IPS-NIHi7 (cell line): ENCODE results near the gene AGBL2.
"Not testable (repeated sequence)": the region's sequence is repeated elsewhere in the genome, so short reads cannot be mapped to it uniquely, and the experiment has no call there.

ENCODE experiments used
- DNase-seq: peaks from one replicate; pipeline ENCODE4 v3.0.0; 2012; ENCODE audit warnings: mixed read lengths; ENCODE audit errors: extremely low spot score

Gene AGBL2, protein sequence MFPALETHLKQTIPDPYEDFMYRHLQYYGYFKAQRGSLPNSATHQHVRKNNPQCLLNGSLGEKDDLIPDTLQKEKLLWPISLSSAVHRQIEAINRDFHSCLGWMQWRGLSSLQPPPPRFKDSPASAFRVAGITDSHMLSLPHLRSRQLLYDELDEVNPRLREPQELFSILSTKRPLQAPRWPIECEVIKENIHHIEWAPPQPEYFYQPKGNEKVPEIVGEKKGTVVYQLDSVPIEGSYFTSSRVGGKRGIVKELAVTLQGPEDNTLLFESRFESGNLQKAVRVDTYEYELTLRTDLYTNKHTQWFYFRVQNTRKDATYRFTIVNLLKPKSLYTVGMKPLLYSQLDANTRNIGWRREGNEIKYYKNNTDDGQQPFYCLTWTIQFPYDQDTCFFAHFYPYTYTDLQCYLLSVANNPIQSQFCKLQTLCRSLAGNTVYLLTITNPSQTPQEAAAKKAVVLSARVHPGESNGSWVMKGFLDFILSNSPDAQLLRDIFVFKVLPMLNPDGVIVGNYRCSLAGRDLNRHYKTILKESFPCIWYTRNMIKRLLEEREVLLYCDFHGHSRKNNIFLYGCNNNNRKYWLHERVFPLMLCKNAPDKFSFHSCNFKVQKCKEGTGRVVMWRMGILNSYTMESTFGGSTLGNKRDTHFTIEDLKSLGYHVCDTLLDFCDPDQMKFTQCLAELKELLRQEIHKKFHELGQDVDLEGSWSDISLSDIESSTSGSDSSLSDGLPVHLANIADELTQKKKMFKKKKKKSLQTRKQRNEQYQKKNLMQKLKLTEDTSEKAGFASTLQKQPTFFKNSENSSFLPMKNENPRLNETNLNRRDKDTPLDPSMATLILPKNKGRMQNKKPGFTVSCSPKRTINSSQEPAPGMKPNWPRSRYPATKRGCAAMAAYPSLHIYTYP

DNA sequence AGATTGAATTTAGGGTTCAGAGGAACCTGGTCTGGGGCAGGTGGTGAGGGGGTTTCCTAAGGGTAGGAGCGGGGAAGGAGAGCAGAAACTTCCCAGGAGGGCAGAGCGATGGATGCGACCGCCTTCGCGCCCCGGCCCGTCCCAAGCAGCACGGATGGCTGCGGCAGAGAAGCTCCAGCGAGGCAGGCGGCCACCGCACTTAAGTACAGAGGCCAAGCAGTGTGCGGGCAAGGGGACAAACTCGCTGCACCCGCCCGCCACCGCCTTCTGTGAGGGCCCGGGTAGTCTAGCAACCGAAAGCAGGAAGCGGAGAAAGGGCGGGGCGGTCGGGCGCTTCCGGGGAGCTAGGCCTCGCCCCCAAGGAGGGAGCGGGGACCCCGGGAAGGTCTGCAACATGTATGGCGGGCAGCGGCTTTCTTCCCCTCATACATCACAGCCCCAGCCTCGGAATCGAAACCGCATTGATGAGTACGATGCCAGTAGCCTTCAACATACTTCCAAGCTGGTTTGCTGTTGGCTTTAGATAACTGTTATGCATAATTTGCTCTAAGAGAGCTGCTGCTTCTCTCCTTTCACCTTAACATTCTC is at the start of gene AGBL2:
Gene AGBL2, minus strand, starts transcription at position 288 of the 588 bp plus-strand sequence. CDS start 719 bp downstream, outside the sequence.
- peak; percentile 88 for DNase-seq

- DNase-seq = not testable (repeated sequence)
Measured at GRCh38 chr11:47759291-47759690, 44.1 kb upstream of the AGBL2 start.

- DNase-seq = no peak
Measured at GRCh38 chr11:47756208-47756607, 41.0 kb upstream of the AGBL2 start.

DNA sequence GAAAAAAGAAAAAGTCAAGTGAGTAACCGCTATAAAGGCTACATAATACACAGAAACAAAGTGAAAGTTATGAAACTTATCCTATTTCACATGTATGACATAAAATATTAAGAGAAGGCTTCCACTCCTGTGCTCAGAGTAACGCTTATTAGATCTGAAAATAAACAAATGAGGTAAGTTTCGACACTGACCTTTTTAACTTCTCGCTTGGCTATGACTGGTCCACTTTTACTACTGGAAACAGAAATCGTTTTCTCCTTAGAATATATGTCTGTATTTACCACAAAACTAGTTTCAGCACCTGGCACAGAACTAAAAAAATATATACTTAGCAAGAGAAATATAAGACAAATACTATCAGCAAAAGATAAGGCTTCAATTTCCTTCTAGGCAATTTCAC is 35.6 kb upstream of the AGBL2 start:
- no peak for DNase-seq

- not testable (repeated sequence) for DNase-seq
Measured at GRCh38 chr11:47742494-47742893, 27.3 kb upstream of the AGBL2 start.

DNA sequence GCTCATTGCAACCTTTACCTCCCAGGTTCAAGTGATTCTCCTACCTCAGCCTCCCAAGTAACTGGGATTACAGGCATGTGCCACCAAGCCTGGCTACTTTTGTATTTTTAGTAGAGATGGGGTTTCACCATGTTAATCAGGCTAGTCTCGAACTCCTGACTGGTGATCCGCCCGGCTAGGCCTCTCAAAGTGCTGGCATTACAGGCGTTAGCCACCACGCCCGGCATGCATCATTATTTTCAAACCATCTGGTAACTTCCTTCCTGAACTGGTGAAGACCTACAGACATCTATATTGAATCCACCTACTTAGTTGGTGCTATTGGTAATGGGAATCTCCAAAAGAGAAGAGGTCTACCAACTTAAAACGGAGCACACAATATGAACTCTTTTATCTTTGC is 22.6 kb upstream of the AGBL2 start:
- DNase-seq = not testable (repeated sequence)

DNA sequence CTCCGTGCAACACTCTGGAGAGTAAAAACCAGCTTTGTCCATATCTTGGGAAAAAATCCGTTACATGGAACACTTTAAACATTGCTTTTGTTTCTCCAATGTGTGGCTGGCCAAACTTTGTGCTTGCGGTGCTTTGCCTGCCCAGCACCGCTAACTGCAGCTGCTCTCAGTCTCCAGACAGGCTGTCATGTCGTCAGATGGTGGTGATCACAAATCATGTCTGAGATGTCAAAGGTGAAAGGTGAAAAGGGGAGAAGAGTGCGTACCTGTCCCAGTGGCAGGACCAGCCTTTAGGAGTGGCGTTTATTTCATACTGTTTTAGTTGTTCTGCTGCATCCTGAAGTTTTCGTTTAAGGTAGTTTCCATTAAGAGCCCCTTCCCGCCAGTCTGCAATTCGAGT is 17.1 kb upstream of the AGBL2 start:
- no peak for DNase-seq

DNA sequence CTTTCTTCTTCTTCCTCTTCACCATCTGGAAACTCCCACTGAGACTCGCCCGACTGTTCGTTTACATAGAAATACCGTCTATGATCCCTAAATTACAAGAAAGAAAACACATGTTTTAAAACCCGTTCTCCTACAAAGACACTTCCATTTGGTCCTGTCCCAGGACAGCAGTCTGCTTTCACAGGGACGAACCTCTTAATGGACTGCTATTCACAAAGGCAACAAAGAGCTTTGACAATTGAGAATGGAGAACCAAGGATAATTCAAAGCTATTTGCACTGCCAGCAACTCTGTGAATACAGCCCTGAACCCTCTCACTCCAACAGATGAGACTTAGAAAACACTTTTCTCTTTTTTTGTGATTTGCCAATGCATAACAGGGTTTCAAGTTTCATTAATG is 16.3 kb upstream of the AGBL2 start:
- DNase-seq = no peak

DNA sequence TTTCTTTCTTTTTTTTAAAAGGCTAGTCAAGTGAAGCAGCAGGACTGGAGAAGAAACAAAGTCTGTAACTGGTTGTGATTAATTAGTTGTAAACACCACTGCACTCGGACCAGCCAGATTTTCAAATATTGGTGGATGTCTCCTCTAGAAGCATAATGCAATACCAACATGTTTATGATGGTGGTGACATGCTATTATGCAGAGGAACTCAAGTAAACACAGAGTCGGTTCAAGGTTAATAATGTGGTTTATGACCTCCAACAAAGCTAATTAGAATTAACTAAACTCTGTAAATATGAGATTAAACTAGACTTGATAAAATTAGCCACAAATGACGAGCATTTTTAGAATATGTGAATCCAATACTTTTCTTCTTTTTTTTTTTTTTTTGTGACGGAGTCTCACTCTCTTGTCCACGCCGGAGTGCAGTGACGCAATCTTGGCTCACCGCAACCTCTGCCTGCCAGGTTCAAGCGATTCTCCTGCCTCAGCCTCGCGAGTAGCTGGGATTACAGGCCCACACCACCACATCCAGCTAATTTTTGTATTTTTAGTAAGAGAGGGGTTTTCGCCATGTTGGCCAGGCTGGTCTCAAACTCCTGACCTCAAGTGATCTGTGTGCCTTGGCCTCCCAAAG is 11.8 kb upstream of the AGBL2 start:
- no peak for DNase-seq

DNA sequence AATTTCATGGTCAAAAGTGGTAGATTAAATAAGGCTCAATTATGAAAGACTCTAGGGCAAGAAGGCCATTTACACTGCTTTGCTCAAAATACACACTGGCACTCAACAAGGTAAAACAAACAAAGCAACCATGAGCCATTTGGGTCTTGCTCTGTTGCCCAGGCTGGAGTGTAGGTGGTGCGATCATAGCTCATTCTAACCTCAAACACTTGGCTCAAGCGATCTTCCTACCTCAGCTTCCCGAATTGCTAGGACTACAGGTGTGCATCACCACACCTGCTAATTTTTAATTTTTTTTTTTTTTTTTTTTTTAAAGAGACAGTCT is 10.9 kb upstream of the AGBL2 start:
- no peak for DNase-seq

- DNase-seq = no peak
Measured at GRCh38 chr11:47725442-47726117, 10.4 kb upstream of the AGBL2 start.

- no peak for DNase-seq
Measured at GRCh38 chr11:47724041-47724729, 9.0 kb upstream of the AGBL2 start.

DNA sequence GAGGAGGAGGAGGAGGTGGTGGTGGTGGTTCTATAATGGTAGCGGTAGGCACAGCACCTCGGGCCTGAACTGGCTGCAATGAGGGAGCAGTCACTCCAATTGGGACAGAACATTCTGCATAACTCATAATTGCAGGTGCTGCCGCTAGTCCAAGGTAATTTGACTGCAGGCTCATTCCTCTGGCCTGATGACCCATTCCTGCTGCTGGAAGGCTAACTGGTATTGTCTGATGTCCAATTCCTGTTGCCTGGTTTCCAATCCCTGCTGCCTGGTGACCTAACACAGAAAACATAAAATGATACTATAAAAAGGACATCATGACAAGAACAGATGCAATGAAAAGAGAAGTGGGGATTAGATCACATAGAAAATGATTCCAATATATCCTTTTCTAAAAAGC is 7.9 kb upstream of the AGBL2 start:
- no peak for DNase-seq

GRCh38 chr11:47720651-47721050 is 5.5 kb upstream of the AGBL2 start:
- no peak for DNase-seq

DNA sequence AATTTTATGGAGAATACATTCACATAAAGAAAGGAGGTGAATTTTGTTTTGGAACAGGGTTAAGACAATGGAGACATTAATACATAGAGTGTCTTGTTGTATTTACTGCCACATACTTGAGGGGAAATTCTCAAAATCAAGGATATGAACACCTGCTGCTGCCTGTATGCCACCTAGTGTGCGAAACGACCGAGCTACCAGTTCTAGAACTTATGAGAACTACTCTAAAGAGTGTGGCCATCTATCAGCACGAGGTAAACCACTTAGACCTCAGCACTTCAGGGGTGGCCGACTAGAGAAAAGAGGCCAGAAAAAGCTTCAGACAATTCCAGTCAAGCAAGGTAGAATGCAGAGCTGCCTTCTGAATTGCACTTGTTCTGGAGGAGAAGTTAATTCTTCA is 1.5 kb upstream of the AGBL2 start:
- DNase-seq = no peak

DNA sequence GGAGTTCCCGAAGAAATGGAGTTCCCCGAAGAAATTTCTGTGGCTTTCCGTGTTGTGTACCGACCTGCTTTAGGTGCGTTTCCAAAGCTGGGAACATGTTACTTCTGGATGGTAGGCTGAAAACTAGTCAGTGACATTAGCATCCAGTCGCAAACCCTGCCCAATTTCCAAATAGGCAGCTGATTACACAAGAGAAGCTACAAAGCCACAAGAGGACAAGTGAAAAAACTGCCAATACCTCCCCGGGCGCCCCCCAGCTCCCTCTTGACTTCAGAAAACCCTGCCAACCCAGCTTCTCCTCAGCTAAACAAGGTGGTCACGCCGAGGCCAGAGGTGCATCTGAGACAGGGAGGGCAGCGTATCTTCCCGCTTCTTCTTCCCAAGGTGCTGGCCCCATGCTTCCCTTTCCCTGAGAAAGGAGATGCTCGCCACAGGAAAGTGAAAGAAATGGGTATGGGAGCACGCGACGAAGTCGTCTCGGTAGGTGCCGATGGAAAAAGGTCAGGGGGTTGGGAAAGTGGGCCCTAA is 551 bp downstream of the AGBL2 start:
- DNase-seq = peak; percentile 31

- no peak for DNase-seq
Measured at GRCh38 chr11:47711816-47712215, 3.4 kb downstream of the AGBL2 start.

DNA sequence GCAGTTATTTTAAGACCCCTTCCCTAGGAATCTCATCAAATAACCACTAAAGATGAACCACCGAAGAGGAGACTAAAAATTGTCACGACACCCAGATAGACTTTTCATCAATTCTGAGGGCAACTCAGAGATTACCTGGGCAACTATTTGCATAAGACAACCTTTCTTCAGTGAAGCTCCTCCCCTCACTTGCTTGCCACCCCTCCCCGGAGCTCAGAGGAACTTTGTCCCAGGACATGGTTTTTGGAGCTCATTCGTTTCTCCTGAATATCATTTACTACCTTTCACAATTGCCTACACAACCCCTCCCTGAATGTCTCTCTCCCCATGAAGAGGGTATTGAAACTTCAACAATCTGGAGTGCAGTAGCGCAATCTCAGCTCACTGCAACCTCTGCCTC is 3.9 kb downstream of the AGBL2 start:
- peak; percentile 27 for DNase-seq

- DNase-seq = not testable (repeated sequence)
Measured at GRCh38 chr11:47707275-47707786, 7.8 kb downstream of the AGBL2 start.

DNA sequence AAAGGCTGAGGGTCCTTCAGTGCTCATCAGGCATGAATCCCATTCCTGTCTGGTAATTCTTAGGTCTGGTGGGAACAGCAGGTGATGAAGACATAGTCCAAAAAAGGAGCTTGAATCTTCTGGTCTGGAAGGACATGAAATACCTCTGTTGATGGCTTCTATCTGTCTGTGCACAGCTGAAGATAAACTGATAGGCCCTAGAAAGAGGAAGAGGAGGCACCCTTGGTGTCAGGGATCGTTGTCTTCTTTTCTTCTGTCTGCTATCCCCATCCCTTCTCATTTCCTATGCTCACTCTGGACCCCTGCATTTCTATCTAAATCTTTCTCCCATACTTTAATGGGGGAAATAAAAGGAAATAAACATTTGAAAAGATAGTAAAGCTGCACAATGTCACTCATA is 9.4 kb downstream of the AGBL2 start:
- no peak for DNase-seq
